ENCODE measurements around the gene CLCNKA.

CLCNKA gene

GRCh38 chr1:16078925-16079656 lies 57.3 kb downstream of the CLCNKA start:
- peak; percentile 63 for DNase-seq (ENCODE audit: low spot score)

- no peak for DNase-seq (ENCODE audit: low spot score)
Observed at GRCh38 chr1:16080422-16081150, 58.8 kb downstream of the CLCNKA start.

- no peak for DNase-seq (ENCODE audit: low spot score)
Observed at GRCh38 chr1:16081636-16082035, 59.8 kb downstream of the CLCNKA start.

GRCh38 chr1:16082283-16083038 lies 60.6 kb downstream of the CLCNKA start:
- peak; percentile 79 for DNase-seq (ENCODE audit: low spot score)

- DNase-seq (ENCODE audit: low spot score), result no peak
Observed at GRCh38 chr1:16083486-16083885, 61.6 kb downstream of the CLCNKA start.
